ENCODE results near the gene FOXS1.
"Not testable (repeated sequence)": the region's sequence is repeated elsewhere in the genome, so short reads cannot be mapped to it uniquely, and the experiment has no call there.

Gene FOXS1

GRCh38 chr20:31816221-31816620, 29.2 kb downstream of the FOXS1 start:
- no peaks in the 10 kb centered on the region for H3K27me3 ChIP-seq
- peaks cover 6% of the 10 kb centered on the region for H3K36me3 ChIP-seq
- H3K9me3 ChIP-seq: no peaks in the 10 kb centered on the region
- H3K27ac ChIP-seq: no peak overlapping the region
- no peak overlapping the region for H3K4me3 ChIP-seq (ENCODE audit: low read depth in 1 of 2, low read length in 1 of 2)
- TF ChIP-seq, protein P1, sequence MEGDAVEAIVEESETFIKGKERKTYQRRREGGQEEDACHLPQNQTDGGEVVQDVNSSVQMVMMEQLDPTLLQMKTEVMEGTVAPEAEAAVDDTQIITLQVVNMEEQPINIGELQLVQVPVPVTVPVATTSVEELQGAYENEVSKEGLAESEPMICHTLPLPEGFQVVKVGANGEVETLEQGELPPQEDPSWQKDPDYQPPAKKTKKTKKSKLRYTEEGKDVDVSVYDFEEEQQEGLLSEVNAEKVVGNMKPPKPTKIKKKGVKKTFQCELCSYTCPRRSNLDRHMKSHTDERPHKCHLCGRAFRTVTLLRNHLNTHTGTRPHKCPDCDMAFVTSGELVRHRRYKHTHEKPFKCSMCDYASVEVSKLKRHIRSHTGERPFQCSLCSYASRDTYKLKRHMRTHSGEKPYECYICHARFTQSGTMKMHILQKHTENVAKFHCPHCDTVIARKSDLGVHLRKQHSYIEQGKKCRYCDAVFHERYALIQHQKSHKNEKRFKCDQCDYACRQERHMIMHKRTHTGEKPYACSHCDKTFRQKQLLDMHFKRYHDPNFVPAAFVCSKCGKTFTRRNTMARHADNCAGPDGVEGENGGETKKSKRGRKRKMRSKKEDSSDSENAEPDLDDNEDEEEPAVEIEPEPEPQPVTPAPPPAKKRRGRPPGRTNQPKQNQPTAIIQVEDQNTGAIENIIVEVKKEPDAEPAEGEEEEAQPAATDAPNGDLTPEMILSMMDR (IDR thresholded peaks at IDR 0.05): no peak
- no peaks in the 10 kb centered on the region for H3K4me1 ChIP-seq (ENCODE audit: control insufficient read depth in 1 of 2, insufficient read depth in 1 of 2, low read depth in 1 of 2, low read length in 1 of 2)

GRCh38 chr20:31815408-31816188, 29.8 kb downstream of the FOXS1 start:
- TF ChIP-seq, protein P1 (IDR thresholded peaks at IDR 0.05): no peak

GRCh38 chr20:31814142-31814541, 31.3 kb downstream of the FOXS1 start:
- not testable (repeated sequence) for H3K4me1 ChIP-seq (ENCODE audit: control insufficient read depth in 1 of 2, insufficient read depth in 1 of 2, low read depth in 1 of 2, low read length in 1 of 2); H3K4me3 ChIP-seq (ENCODE audit: low read depth in 1 of 2, low read length in 1 of 2); H3K27ac ChIP-seq; H3K36me3 ChIP-seq; H3K27me3 ChIP-seq; H3K9me3 ChIP-seq

More at GRCh38 chr20:31815408-31816188, 29.8 kb downstream of the FOXS1 start:
- no peaks in the 10 kb centered on the region for H3K9me3 ChIP-seq
- H3K4me3 ChIP-seq (ENCODE audit: low read depth in 1 of 2, low read length in 1 of 2): no peak overlapping the region
- no peak overlapping the region for H3K27ac ChIP-seq
- H3K36me3 ChIP-seq: peaks cover 6% of the 10 kb centered on the region
- no peaks in the 10 kb centered on the region for H3K27me3 ChIP-seq
- H3K4me1 ChIP-seq (ENCODE audit: control insufficient read depth in 1 of 2, insufficient read depth in 1 of 2, low read depth in 1 of 2, low read length in 1 of 2): no peaks in the 10 kb centered on the region

DNA sequence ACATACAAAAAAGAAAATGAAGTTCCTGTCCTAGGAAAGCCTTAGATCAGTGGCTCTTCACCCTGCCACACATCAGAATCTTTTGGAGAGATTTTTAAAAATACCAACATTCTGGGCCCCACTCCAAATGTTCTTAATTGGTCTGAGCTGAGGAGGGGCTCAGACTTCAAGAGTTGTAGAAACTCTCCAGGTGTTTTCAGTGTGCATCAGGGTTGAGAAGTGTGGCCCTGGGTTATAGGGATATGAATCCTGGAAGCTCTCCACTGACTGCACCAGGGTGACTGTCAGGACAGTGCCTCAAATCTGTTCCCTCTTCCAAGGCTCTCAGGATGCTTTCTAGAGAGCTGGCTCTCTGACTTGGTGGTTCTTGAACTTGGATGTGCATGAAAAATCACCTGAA, 31.8 kb downstream of the FOXS1 start:
- no peaks in the 10 kb centered on the region for H3K9me3 ChIP-seq
- H3K4me1 ChIP-seq (ENCODE audit: control insufficient read depth in 1 of 2, insufficient read depth in 1 of 2, low read depth in 1 of 2, low read length in 1 of 2): no peaks in the 10 kb centered on the region
- TF ChIP-seq, protein P1 (IDR thresholded peaks at IDR 0.05): no peak
- H3K4me3 ChIP-seq (ENCODE audit: low read depth in 1 of 2, low read length in 1 of 2): no peak overlapping the region
- peaks cover 6% of the 10 kb centered on the region for H3K36me3 ChIP-seq
- no peaks in the 10 kb centered on the region for H3K27me3 ChIP-seq
- H3K27ac ChIP-seq: no peak overlapping the region

DNA sequence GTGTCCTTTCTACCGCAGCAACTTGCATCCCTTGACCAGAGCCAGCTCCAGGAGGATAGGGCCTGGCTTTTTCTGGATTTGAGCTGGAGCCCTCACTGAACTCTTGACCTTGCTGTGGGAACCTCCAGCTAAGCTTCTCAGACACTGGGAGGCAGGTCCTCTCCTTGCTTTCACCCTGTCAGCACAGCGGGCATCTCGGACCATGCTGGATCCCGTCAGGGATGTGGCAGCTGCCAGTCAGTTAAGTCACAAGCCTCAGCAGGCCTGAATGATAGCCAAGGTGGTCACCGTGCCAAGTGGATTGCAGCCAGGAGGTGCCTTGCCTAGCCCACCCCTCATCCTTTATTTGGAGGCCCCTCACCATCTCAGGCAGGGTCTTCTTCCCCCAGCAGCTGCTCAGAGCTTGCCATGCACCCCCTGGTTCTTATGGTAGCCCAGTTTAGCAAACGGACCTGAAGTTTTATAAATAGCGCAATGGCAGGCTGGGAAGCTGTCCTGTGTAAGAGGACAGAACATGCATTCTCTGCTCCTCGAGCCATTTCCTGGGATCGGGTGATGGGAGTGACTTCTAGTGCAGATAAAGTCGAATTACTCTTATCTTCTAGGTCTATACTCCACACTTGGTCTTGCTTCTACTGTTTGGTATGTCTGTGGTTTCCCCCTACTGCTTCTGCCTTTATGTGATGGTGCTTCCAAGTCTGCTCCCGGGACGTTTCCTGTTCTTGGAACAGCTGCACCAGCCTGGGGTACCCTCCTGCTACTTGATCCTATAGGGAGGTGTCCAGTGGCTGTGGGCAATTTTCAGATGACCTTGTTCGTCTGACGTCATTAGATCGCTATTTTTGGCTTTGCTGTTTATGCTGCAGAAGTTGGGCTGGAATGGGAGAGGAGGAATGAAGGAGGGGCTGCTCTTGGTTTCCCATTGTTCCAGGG, 33.3 kb downstream of the FOXS1 start:
- Histone ChIP-seq H3K9me3 (no peaks in the 10 kb centered on the region), H3K27me3 (no peaks in the 10 kb centered on the region), H3K4me1 (ENCODE audit: control insufficient read depth in 1 of 2, insufficient read depth in 1 of 2, low read depth in 1 of 2, low read length in 1 of 2) (no peaks in the 10 kb centered on the region), H3K27ac (no peak overlapping the region), H3K36me3 (peaks cover 6% of the 10 kb centered on the region), H3K4me3 (ENCODE audit: low read depth in 1 of 2, low read length in 1 of 2) (no peak overlapping the region)
- TF ChIP-seq, protein P1 (IDR thresholded peaks at IDR 0.05): no peak

GRCh38 chr20:31811198-31811597, 34.2 kb downstream of the FOXS1 start:
- H3K9me3 ChIP-seq: no peaks in the 10 kb centered on the region
- no peak overlapping the region for H3K27ac ChIP-seq
- no peaks in the 10 kb centered on the region for H3K27me3 ChIP-seq
- no peak overlapping the region for H3K4me3 ChIP-seq (ENCODE audit: low read depth in 1 of 2, low read length in 1 of 2)
- H3K4me1 ChIP-seq (ENCODE audit: control insufficient read depth in 1 of 2, insufficient read depth in 1 of 2, low read depth in 1 of 2, low read length in 1 of 2): no peaks in the 10 kb centered on the region
- peaks cover 6% of the 10 kb centered on the region for H3K36me3 ChIP-seq
- TF ChIP-seq, protein P1 (IDR thresholded peaks at IDR 0.05): no peak
